SU-DHL-6 (cell line): ENCODE measurements around the gene LAMP1.

Experiments
- CTCF ChIP-seq: fragments of 200-600 bp; sonication (generic); IDR thresholded peaks from one replicate; pipeline ENCODE4 v1.5.1; 2017; ENCODE audit warnings: antibody characterized with exemption, mild to moderate bottlenecking, low read length, moderate library complexity; ENCODE audit not compliant: insufficient read depth, poor library complexity, severe bottlenecking
- EZH2phosphoT487 ChIP-seq: fragments of 200-600 bp; sonication (generic), shearing (Covaris generic); conservative IDR thresholded peaks from 2 replicates; pipeline ENCODE4 v1.6.1; 2018; ENCODE audit warnings: mild to moderate bottlenecking, antibody characterized with exemption, low read length, moderate library complexity, mixed read lengths

- TF ChIP-seq CTCF (no peak), EZH2phosphoT487 (no peak)
Observed at GRCh38 chr13:113348591-113348990, 51.6 kb downstream of the LAMP1 start.
